Caco-2 (cell line): ENCODE results near the gene STPG3. TPM values are rescaled to one million over a fixed set of nuclear protein-coding genes. Genes with fewer than 3 reads are reported as not detected.

Source experiments
- BruUV-seq: library from RNA; stranded (reverse); fragments of 400-500 nt; replicated peaks from 2 replicates; lab custom pipeline; 2021; lab: Mats Ljungman, UMichigan
- CTCF ChIA-PET: fragments of 300-600 bp; sonication (Branson Sonifier 250); formaldehyde crosslinking; loops from one replicate; lab custom pipeline; 2022; ENCODE audit warnings: antibody characterized with exemption; lab: Charles Lee
- POLR2A ChIA-PET: fragments of 300-600 bp; sonication (Branson Sonifier 250); formaldehyde crosslinking; loops from one replicate; lab custom pipeline; 2022; ENCODE audit warnings: antibody characterized with exemption; lab: Charles Lee
- DNase-seq, 2 experiments: peaks; one replicate each; pipeline versions ENCODE4 v3.0.0 to v3.0.0-alpha.2; 2020 to 2022
- H3K27me3 ChIP-seq: replicated peaks from 2 replicates; pipeline ENCODE4 v1.6.0; 2011; ENCODE audit warnings: low read length; ENCODE audit not compliant: control insufficient read depth, insufficient read depth
- H3K36me3 ChIP-seq: 2 replicates; pipeline ENCODE4 v1.5.1; 2011; ENCODE audit warnings: low read length; ENCODE audit not compliant: control insufficient read depth, insufficient read depth
- H3K4me1 ChIP-seq: fragments of 250-450 bp; sonication (Bioruptor Pico); 2 replicates; pipeline ENCODE4 v1.5.1; 2020; ENCODE audit warnings: mild to moderate bottlenecking
- H3K4me3 ChIP-seq: 2 replicates; pipeline ENCODE4 v1.5.1; 2011; ENCODE audit warnings: low read depth, mild to moderate bottlenecking, control low read depth, low read length
- H3K9me3 ChIP-seq: fragments of 250-450 bp; sonication (Bioruptor Pico); 2 replicates; pipeline ENCODE4 v1.5.1; 2020; ENCODE audit warnings: mild to moderate bottlenecking, moderate library complexity
- H3K27ac Mint-ChIP-seq: one replicate; pipeline ENCODE4 v1.8.0; 2022; ENCODE audit warnings: mixed read lengths; ENCODE audit not compliant: unreplicated experiment
- H3K27me3 Mint-ChIP-seq: one replicate; pipeline ENCODE4 v1.8.0; 2022; ENCODE audit warnings: mixed read lengths; ENCODE audit not compliant: insufficient read depth, unreplicated experiment
- H3K36me3 Mint-ChIP-seq: one replicate; pipeline ENCODE4 v1.8.0; 2022; ENCODE audit warnings: mild to moderate bottlenecking, mixed read lengths; ENCODE audit not compliant: insufficient read depth, unreplicated experiment
- H3K4me1 Mint-ChIP-seq: one replicate; pipeline ENCODE4 v1.8.0; 2022; ENCODE audit warnings: low read depth, mixed read lengths; ENCODE audit not compliant: unreplicated experiment
- H3K4me3 Mint-ChIP-seq: one replicate; pipeline ENCODE4 v1.8.0; 2022; ENCODE audit warnings: mild to moderate bottlenecking, moderate library complexity, mixed read lengths; ENCODE audit not compliant: unreplicated experiment
- H3K9me3 Mint-ChIP-seq: one replicate; pipeline ENCODE4 v1.8.0; 2022; ENCODE audit warnings: mixed read lengths; ENCODE audit not compliant: unreplicated experiment
- CTCF ChIP-seq, 2 experiments: fragments of 200-600 bp in 1 of 2; IDR thresholded peaks; 1 replicate in 1 of 2; 2 replicates in 1 of 2; pipeline versions ENCODE4 v1.5.1 to v1.8.0; 2011 to 2022; ENCODE audit warnings: antibody characterized with exemption in 1 of 2, control low read depth in 1 of 2, inconsistent platforms in 1 of 2, low read depth in 1 of 2, low read length in 1 of 2, mild to moderate bottlenecking in 1 of 2, moderate library complexity in 1 of 2; ENCODE audit not compliant: insufficient read depth in 1 of 2, severe bottlenecking in 1 of 2, unreplicated experiment in 1 of 2
- intact Hi-C: fragments of 100-400 bp; cut with micrococcal nuclease; formaldehyde crosslinking; loops from one replicate; pipeline ENCODE4 v1.10.0; 2022; ENCODE audit not compliant: unreplicated experiment
- total RNA-seq: library from RNA; stranded (reverse); gene quantifications from 2 replicates; pipeline ENCODE4 v1.2.3, GENCODE V29; 2022

STPG3 gene
- total RNA-seq, 1 experiment from 2014 or later = not detected

- TF ChIP-seq CTCF (IDR thresholded peaks at IDR 0.05; ENCODE audit: insufficient read depth in 1 of 2, low read depth in 1 of 2, low read length in 1 of 2, severe bottlenecking in 1 of 2, unreplicated experiment in 1 of 2) = no peak
- Histone ChIP-seq H3K36me3 (peaks cover 2% of the 10 kb centered on the region; the same call in 1 of the 2 replicates), H3K9me3 (no peaks in the 10 kb centered on the region), H3K4me1 (peaks cover 23% of the 10 kb centered on the region), H3K27me3 (no peaks in the 10 kb centered on the region), H3K4me3 (no peak overlapping the region)
- Mint-ChIP-seq H3K4me3 (no peak overlapping the region), H3K9me3 (no peaks in the 10 kb centered on the region), H3K36me3 (peaks cover 23% of the 10 kb centered on the region), H3K27ac (no peak overlapping the region), H3K27me3 (no peaks in the 10 kb centered on the region), H3K4me1 (peaks cover 7% of the 10 kb centered on the region)
- no TSS peak for BruUV-seq
- no peak for DNase-seq
- intact Hi-C loops = no loop called here
- ChIA-PET CTCF (interaction anchor here (0.6 to 3.3 kb wide), 3 partner anchors 15 to 576 kb away, joined by 4 to 24 read pairs (median 7); no protein-coding TSS in a partner anchor), POLR2A (interaction anchor here (0.5 kb wide), 1 partner anchor 11 kb away, joined by 5 read pairs; no protein-coding TSS in a partner anchor)
Observed at GRCh38 chr9:137251490-137252268, 593 bp downstream of the STPG3 start.

- ChIA-PET POLR2A (interaction anchor here (0.5 to 4.4 kb wide), 2 partner anchors 12 kb away, joined by 5 to 39 read pairs; partner anchors contain the start of gene TUBB4B), CTCF (interaction anchor here (0.6 to 3.3 kb wide), 4 partner anchors 16 to 577 kb away, joined by 3 to 24 read pairs (median 6); no protein-coding TSS in a partner anchor)
- Histone ChIP-seq H3K4me1 (peaks cover 23% of the 10 kb centered on the region), H3K36me3 (peaks cover 2% of the 10 kb centered on the region; the same call in 1 of the 2 replicates), H3K27me3 (no peaks in the 10 kb centered on the region), H3K4me3 (no peak overlapping the region; the same call in 1 of the 2 replicates), H3K9me3 (no peaks in the 10 kb centered on the region)
- DNase-seq = peak; percentile 57 to 67
- H3K27me3 Mint-ChIP-seq = no peaks in the 10 kb centered on the region
- no peak overlapping the region for H3K4me3 Mint-ChIP-seq
- no TSS peak for BruUV-seq
- TF ChIP-seq CTCF (IDR thresholded peaks at IDR 0.05; ENCODE audit: insufficient read depth in 1 of 2, low read depth in 1 of 2, low read length in 1 of 2, severe bottlenecking in 1 of 2, unreplicated experiment in 1 of 2) = no peak
- H3K9me3 Mint-ChIP-seq = no peaks in the 10 kb centered on the region
- intact Hi-C loops = no loop called here
- H3K4me1 Mint-ChIP-seq = peaks cover 7% of the 10 kb centered on the region
- peak overlapping the region; percentile 92 for H3K27ac Mint-ChIP-seq
- peaks cover 34% of the 10 kb centered on the region for H3K36me3 Mint-ChIP-seq
Observed at GRCh38 chr9:137252555-137253506, 1.7 kb downstream of the STPG3 start.
